Trophoblast cell (in vitro differentiated cells and primary cell): ENCODE data around the gene COL6A3.

Source experiments
- DNase-seq, 2 donors: peaks; one replicate each; pipeline ENCODE4 v3.0.0-alpha.2; 2016
- H2AFZ ChIP-seq: 2 replicates; pipeline ENCODE4 v1.6.1; 2013; ENCODE audit warnings: low read length, moderate library complexity, mild to moderate bottlenecking; ENCODE audit not compliant: insufficient read depth, poor library complexity
- H2AK5ac ChIP-seq: 2 replicates; pipeline ENCODE4 v1.6.1; 2013; ENCODE audit warnings: mild to moderate bottlenecking, low read length
- H2BK120ac ChIP-seq: 2 replicates; pipeline ENCODE4 v1.6.1; 2013; ENCODE audit warnings: low read length, mild to moderate bottlenecking, moderate library complexity; ENCODE audit not compliant: insufficient read depth, poor library complexity
- H2BK12ac ChIP-seq: 2 replicates; pipeline ENCODE4 v1.6.1; 2013; ENCODE audit warnings: mild to moderate bottlenecking, low read length, moderate library complexity
- H2BK5ac ChIP-seq: 2 replicates; pipeline ENCODE4 v1.6.1; 2013; ENCODE audit warnings: low read length, low read depth, moderate library complexity, mild to moderate bottlenecking; ENCODE audit not compliant: poor library complexity
- H3K14ac ChIP-seq: 2 replicates; pipeline ENCODE4 v1.6.1; 2013; ENCODE audit warnings: mild to moderate bottlenecking, low read length
- H3K18ac ChIP-seq: 2 replicates; pipeline ENCODE4 v1.6.1; 2013; ENCODE audit warnings: mild to moderate bottlenecking, low read length
- H3K23ac ChIP-seq: 2 replicates; pipeline ENCODE4 v1.6.1; 2013; ENCODE audit warnings: low read length
- H3K27ac ChIP-seq: 2 replicates; pipeline ENCODE4 v1.5.1; 2013; ENCODE audit warnings: low read depth, mild to moderate bottlenecking, inconsistent platforms, low read length, moderate library complexity
- H3K27me3 ChIP-seq: 2 replicates; pipeline ENCODE4 v1.6.1; 2013; ENCODE audit warnings: inconsistent platforms, mild to moderate bottlenecking, low read length, moderate library complexity; ENCODE audit not compliant: insufficient read depth
- H3K36me3 ChIP-seq, 2 experiments: 1 replicate in 1 of 2; 2 replicates in 1 of 2; pipeline ENCODE4 v1.6.1; 2013; ENCODE audit warnings: low read length in 2 of 2, mild to moderate bottlenecking in 2 of 2, moderate library complexity in 1 of 2; ENCODE audit not compliant: insufficient read depth in 2 of 2, control insufficient read depth in 1 of 2
- H3K4ac ChIP-seq: 2 replicates; pipeline ENCODE4 v1.6.1; 2013; ENCODE audit warnings: low read depth, mild to moderate bottlenecking, low read length, moderate library complexity
- H3K4me1 ChIP-seq, 2 experiments: 1 replicate in 1 of 2; 2 replicates in 1 of 2; pipeline ENCODE4 v1.6.1; 2013; ENCODE audit warnings: low read length in 2 of 2, mild to moderate bottlenecking in 2 of 2, moderate library complexity in 1 of 2; ENCODE audit not compliant: insufficient read depth in 2 of 2, control insufficient read depth in 1 of 2
- H3K4me2 ChIP-seq: 2 replicates; pipeline ENCODE4 v1.6.1; 2013; ENCODE audit warnings: inconsistent platforms, mild to moderate bottlenecking, low read length, moderate library complexity
- H3K4me3 ChIP-seq: 2 replicates; pipeline ENCODE4 v1.5.1; 2013; ENCODE audit warnings: mild to moderate bottlenecking, low read depth, low read length, inconsistent platforms
- H3K79me1 ChIP-seq: one replicate; pipeline ENCODE4 v1.6.1; 2013; ENCODE audit warnings: low read length
- H3K79me2 ChIP-seq: 2 replicates; pipeline ENCODE4 v1.6.1; 2013; ENCODE audit warnings: low read length, mild to moderate bottlenecking; ENCODE audit not compliant: control insufficient read depth, insufficient read depth, poor library complexity
- H3K9ac ChIP-seq: 2 replicates; pipeline ENCODE4 v1.6.1; 2013; ENCODE audit warnings: mild to moderate bottlenecking, low read length
- H3K9me3 ChIP-seq: 2 replicates; pipeline ENCODE4 v1.6.1; 2013; ENCODE audit warnings: low read depth, mild to moderate bottlenecking, control low read depth, inconsistent platforms, low read length; ENCODE audit not compliant: insufficient read depth
- H4K12ac ChIP-seq: 2 replicates; pipeline ENCODE4 v1.6.1; 2013; ENCODE audit warnings: low read depth, mild to moderate bottlenecking, low read length, moderate library complexity
- H4K8ac ChIP-seq: 2 replicates; pipeline ENCODE4 v1.6.1; 2013; ENCODE audit warnings: low read depth, mild to moderate bottlenecking, low read length, moderate library complexity
- H4K91ac ChIP-seq: one replicate; pipeline ENCODE4 v1.6.1; 2013; ENCODE audit warnings: low read depth, mild to moderate bottlenecking, low read length, moderate library complexity
- WGBS: extraction: QIAGEN DNeasy Blood & Tissue Kit; methylation state at CpG from one replicate; pipeline ENCODE4 v1.1.7; 2013; ENCODE audit warnings: missing lambda C conversion rate; ENCODE audit not compliant: insufficient read length, insufficient coverage; ENCODE audit errors: extremely low coverage; 5-methylcytosine and 5-hydroxymethylcytosine counted together

The COL6A3 gene

DNA sequence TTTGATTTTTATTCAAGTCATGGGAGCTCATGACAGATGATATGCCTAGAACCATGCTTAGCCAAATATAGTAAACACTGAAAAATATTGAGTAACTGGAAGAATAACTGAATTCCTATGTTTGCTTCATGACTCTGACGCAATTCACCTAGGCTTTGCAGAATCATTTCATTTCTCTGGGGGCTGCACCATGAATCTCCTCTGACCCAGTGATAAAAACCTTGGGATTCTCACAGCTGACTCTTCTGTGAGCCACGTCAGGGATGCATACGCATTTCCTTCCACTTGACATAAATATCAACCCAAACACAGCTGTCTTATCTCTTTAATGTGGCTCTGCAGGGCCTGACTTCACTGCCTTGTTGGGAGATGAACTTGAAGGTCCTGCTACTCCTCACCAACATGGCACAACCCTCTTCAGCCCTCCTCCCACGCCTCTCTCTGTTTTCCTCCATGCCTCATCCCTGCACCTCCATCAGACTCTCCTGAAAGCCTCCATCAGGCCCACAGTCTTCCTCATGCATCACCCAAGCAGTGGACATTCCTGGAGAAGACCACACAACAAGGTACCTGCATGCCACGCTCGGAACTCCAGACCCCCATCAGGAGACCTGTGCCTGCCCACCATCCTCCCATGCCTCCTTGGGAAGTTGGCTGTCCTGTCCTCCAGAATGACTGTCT lies 29.8 kb downstream of the COL6A3 start:
- Histone ChIP-seq H3K4me3 (no peak overlapping the region), H3K27me3 (no peaks in the 10 kb centered on the region), H3K9ac (no peak overlapping the region), H2BK12ac (no peak overlapping the region), H3K36me3 (peaks cover 19 to 25% of the 10 kb centered on the region in 2 experiments), H4K12ac (no peak overlapping the region), H2BK120ac (no peak overlapping the region), H3K79me1 (no peaks in the 10 kb centered on the region), H3K23ac (no peak overlapping the region), H4K8ac (no peak overlapping the region), H3K27ac (no peak overlapping the region), H3K18ac (no peak overlapping the region), H4K91ac (no peak overlapping the region), H3K79me2 (no peaks in the 10 kb centered on the region), H3K9me3 (peaks cover 4% of the 10 kb centered on the region), H2BK5ac (no peak overlapping the region), H3K14ac (no peak overlapping the region), H3K4ac (no peak overlapping the region), H3K4me2 (no peak overlapping the region), H3K4me1 (no peaks in the 10 kb centered on the region), H2AFZ (no peak overlapping the region), H2AK5ac (no peak overlapping the region)
- peak in 1 of 2 donors; percentile 23 for DNase-seq
- no CpG with 5 or more reads among the region's 6 CpGs for WGBS

DNA sequence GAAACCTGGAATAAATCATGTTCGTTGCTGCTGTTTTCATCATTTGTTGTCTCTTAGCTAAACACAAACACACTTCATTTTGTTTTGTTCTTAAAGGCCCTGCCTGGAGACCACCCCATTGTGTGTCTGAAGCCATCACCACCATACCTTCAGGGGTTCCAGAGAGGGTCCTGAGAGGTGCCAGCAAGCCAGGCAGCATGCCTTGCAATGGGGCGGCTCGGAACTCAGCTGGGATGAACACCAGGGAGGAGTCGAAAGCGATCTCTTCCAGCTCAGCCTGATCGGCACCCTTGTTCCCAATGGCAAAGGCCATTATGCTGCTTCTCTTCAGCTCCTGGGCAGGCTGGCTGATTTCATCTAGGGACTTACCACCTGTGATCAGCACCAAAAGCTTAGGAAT lies 33.2 kb downstream of the COL6A3 start:
- Histone ChIP-seq H3K4ac (no peak overlapping the region), H2AFZ (no peak overlapping the region), H4K12ac (no peak overlapping the region), H3K14ac (no peak overlapping the region), H2AK5ac (no peak overlapping the region), H3K18ac (no peak overlapping the region), H2BK12ac (no peak overlapping the region), H3K9me3 (peaks cover 2% of the 10 kb centered on the region), H3K4me2 (no peak overlapping the region), H2BK5ac (no peak overlapping the region), H3K27me3 (no peaks in the 10 kb centered on the region), H4K8ac (no peak overlapping the region), H3K4me1 (no peaks in the 10 kb centered on the region), H3K79me2 (no peaks in the 10 kb centered on the region), H4K91ac (no peak overlapping the region), H3K9ac (no peak overlapping the region), H3K79me1 (no peaks in the 10 kb centered on the region), H3K4me3 (no peak overlapping the region), H3K27ac (no peak overlapping the region), H3K36me3 (peaks cover 27 to 35% of the 10 kb centered on the region in 2 experiments), H2BK120ac (no peak overlapping the region), H3K23ac (no peak overlapping the region)
- DNase-seq = no peak
- no CpG with 5 or more reads among the region's 6 CpGs for WGBS

- WGBS = no CpG with 5 or more reads among the region's 3 CpGs
- Histone ChIP-seq H3K4me1 (no peaks in the 10 kb centered on the region), H3K14ac (no peak overlapping the region), H3K4me2 (no peak overlapping the region), H3K27me3 (no peaks in the 10 kb centered on the region), H3K4me3 (no peak overlapping the region), H2BK12ac (no peak overlapping the region), H2BK5ac (no peak overlapping the region), H2AFZ (no peak overlapping the region), H2AK5ac (no peak overlapping the region), H3K9me3 (peaks cover 6% of the 10 kb centered on the region), H3K4ac (no peak overlapping the region), H3K18ac (no peak overlapping the region), H3K79me1 (no peaks in the 10 kb centered on the region), H3K36me3 (peaks cover 27 to 41% of the 10 kb centered on the region in 2 experiments), H4K8ac (no peak overlapping the region), H3K9ac (no peak overlapping the region), H3K27ac (no peak overlapping the region), H3K23ac (no peak overlapping the region), H2BK120ac (no peak overlapping the region), H4K12ac (no peak overlapping the region), H3K79me2 (no peaks in the 10 kb centered on the region), H4K91ac (no peak overlapping the region)
- no peak for DNase-seq
Measured at GRCh38 chr2:237379636-237380035, 34.3 kb downstream of the COL6A3 start.

GRCh38 chr2:237378650-237379049 lies 35.3 kb downstream of the COL6A3 start:
- Histone ChIP-seq H3K79me2 (no peaks in the 10 kb centered on the region), H2BK120ac (no peak overlapping the region), H2AK5ac (no peak overlapping the region), H3K18ac (no peak overlapping the region), H2BK12ac (no peak overlapping the region), H3K23ac (no peak overlapping the region), H3K9me3 (peaks cover 8% of the 10 kb centered on the region), H3K36me3 (peaks cover 32 to 49% of the 10 kb centered on the region in 2 experiments), H3K14ac (no peak overlapping the region), H3K9ac (no peak overlapping the region), H3K27ac (no peak overlapping the region), H3K79me1 (no peaks in the 10 kb centered on the region), H3K4ac (no peak overlapping the region), H2AFZ (no peak overlapping the region), H3K4me2 (no peak overlapping the region), H3K4me1 (no peaks in the 10 kb centered on the region), H2BK5ac (no peak overlapping the region), H4K12ac (no peak overlapping the region), H4K91ac (no peak overlapping the region), H4K8ac (no peak overlapping the region), H3K27me3 (no peaks in the 10 kb centered on the region), H3K4me3 (no peak overlapping the region)
- no CpG with 5 or more reads among the region's 11 CpGs for WGBS
- no peak for DNase-seq
